Fibroblast of skin of left quadriceps (primary cell): ENCODE measurements around the gene AFP.

Experiments used
- DNase-seq, 2 experiments: peaks; one replicate each; pipeline ENCODE4 v3.0.0-alpha.2; 2013; ENCODE audit warnings: low read depth in 2 of 2

Gene AFP

GRCh38 chr4:73414936-73415271 lies 21.1 kb upstream of the AFP start:
- DNase-seq, result no peak

GRCh38 chr4:73415807-73416238 lies 20.2 kb upstream of the AFP start:
- no peak for DNase-seq

DNA sequence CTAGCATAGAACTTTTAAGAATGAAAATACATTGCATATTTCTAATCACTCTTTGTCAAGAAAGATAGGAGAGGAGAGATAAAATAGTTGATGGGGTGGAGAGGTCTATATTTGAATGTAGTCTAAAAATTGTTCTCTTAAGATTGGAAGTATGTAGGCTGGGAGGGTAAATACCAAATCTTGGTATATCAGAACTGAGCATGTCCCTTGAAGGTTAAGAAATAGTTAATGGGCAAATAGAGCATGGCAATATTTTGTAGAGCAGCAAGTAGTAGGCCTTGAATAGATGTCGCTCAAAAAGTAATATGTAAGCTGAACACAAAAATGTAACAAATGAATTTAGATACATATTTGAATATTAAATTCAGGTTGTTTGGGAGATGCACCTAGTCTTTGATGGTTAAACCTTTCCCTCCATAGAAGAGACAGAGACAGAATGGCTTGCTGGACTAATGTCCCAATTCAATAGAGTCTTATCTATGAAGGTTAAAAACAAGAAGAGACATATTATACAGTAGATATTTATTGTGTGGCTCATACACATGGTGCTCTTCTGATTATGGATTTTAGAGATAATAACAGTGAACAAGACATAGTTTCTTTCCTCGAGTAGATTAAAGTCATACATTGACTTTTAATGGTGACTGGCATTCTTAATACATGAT lies 19.5 kb upstream of the AFP start:
- no peak for DNase-seq

- DNase-seq, result no peak
These were observed 18.7 kb upstream of the AFP start for GRCh38 chr4:73417342-73417741.

- no peak for DNase-seq
These were observed 18.0 kb upstream of the AFP start for GRCh38 chr4:73417973-73418372.

GRCh38 chr4:73418677-73419076 lies 17.3 kb upstream of the AFP start:
- no peak for DNase-seq

DNA sequence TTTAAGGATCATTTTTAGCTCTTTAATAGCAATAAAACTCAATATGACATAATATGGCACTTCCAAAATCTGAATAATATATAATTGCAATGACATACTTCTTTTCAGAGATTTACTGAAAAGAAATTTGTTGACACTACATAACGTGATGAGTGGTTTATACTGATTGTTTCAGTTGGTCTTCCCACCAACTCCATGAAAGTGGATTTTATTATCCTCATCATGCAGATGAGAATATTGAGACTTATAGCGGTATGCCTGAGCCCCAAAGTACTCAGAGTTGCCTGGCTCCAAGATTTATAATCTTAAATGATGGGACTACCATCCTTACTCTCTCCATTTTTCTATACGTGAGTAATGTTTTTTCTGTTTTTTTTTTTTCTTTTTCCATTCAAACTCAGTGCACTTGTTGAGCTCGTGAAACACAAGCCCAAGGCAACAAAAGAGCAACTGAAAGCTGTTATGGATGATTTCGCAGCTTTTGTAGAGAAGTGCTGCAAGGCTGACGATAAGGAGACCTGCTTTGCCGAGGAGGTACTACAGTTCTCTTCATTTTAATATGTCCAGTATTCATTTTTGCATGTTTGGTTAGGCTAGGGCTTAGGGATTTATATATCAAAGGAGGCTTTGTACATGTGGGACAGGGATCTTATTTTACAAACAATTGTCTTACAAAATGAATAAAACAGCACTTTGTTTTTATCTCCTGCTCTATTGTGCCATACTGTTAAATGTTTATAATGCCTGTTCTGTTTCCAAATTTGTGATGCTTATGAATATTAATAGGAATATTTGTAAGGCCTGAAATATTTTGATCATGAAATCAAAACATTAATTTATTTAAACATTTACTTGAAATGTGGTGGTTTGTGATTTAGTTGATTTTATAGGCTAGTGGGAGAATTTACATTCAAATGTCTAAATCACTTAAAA lies 16.6 kb upstream of the AFP start:
- DNase-seq, result no peak

- DNase-seq, result no peak
These were observed 15.4 kb upstream of the AFP start for GRCh38 chr4:73420615-73421014.

DNA sequence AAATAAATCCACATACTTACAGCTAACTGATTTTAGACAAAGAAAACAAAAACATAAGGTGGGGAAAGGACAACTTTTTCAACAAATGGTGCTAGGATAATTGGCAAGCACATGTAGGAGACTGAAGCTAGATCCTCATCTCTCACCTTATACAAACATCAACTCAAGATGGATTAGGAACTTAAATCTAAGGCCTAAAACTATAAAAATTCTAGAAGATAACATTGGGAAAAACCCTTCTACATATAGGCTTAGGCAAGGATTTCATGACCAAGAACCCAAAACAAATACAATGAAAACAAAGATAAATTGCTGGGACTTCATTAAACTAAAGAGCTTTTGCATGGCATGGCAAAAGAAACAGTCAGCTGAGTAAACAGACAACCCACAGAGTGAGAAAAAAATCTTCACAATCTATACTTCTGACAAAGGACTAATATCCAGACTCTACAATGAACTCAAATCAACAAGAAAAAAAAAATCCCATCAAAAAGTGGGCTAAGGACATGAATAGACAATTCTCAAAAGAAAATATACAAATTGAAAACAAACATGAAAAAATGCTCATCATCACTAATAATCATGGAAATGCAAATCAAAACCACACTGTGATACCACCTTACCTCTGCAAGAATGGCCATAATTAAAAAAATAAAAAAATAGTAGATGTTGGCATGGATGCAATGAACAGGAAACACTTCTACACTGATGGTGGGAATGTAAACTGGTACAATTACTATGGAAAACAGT lies 14.1 kb upstream of the AFP start:
- DNase-seq, result no peak

- no peak for DNase-seq
These were observed 13.6 kb upstream of the AFP start for GRCh38 chr4:73422458-73422752.

DNA sequence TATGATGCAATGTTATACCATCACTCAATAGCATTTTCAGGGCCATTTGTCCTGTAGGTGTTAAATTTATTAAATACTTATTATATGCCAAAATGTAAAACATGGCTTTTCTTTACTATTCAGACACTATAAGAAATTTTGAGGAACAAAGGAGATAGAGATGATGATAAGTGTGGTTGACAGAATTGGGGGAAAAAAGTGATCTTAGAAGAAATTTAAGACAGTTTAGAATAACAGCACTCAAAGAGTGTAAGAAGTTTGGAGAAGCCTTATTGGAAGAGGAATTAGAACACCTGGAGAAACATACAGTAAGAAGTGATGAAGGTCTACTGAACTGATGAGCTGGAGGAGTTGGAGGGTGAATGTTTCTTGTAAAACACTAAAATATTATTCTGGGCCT lies 12.8 kb upstream of the AFP start:
- no peak for DNase-seq

GRCh38 chr4:73426666-73427065 lies 9.4 kb upstream of the AFP start:
- no peak for DNase-seq

- no peak for DNase-seq
These were observed 6.9 kb upstream of the AFP start for GRCh38 chr4:73429118-73429517.

- DNase-seq, result no peak
These were observed 6.0 kb upstream of the AFP start for GRCh38 chr4:73429826-73430587.

DNA sequence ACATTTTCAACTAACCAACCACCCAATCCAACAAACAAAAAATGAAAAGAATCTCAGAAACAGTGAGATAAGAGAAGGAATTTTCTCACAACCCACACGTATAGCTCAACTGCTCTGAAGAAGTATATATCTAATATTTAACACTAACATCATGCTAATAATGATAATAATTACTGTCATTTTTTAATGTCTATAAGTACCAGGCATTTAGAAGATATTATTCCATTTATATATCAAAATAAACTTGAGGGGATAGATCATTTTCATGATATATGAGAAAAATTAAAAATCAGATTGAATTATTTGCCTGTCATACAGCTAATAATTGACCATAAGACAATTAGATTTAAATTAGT lies 4.2 kb upstream of the AFP start:
- no peak for DNase-seq

DNA sequence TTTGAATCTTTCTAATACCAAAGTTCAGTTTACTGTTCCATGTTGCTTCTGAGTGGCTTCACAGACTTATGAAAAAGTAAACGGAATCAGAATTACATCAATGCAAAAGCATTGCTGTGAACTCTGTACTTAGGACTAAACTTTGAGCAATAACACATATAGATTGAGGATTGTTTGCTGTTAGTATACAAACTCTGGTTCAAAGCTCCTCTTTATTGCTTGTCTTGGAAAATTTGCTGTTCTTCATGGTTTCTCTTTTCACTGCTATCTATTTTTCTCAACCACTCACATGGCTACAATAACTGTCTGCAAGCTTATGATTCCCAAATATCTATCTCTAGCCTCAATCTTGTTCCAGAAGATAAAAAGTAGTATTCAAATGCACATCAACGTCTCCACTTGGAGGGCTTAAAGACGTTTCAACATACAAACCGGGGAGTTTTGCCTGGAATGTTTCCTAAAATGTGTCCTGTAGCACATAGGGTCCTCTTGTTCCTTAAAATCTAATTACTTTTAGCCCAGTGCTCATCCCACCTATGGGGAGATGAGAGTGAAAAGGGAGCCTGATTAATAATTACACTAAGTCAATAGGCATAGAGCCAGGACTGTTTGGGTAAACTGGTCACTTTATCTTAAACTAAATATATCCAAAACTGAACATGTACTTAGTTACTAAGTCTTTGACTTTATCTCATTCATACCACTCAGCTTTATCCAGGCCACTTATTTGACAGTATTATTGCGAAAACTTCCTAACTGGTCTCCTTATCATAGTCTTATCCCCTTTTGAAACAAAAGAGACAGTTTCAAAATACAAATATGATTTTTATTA lies 3.6 kb upstream of the AFP start:
- DNase-seq, result no peak

DNA sequence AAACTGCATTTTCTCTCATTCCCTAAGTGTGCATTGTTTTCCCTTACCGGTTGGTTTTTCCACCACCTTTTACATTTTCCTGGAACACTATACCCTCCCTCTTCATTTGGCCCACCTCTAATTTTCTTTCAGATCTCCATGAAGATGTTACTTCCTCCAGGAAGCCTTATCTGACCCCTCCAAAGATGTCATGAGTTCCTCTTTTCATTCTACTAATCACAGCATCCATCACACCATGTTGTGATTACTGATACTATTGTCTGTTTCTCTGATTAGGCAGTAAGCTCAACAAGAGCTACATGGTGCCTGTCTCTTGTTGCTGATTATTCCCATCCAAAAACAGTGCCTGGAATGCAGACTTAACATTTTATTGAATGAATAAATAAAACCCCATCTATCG lies 2.9 kb upstream of the AFP start:
- DNase-seq, result no peak

GRCh38 chr4:73434311-73434710 lies 1.7 kb upstream of the AFP start:
- no peak for DNase-seq

DNA sequence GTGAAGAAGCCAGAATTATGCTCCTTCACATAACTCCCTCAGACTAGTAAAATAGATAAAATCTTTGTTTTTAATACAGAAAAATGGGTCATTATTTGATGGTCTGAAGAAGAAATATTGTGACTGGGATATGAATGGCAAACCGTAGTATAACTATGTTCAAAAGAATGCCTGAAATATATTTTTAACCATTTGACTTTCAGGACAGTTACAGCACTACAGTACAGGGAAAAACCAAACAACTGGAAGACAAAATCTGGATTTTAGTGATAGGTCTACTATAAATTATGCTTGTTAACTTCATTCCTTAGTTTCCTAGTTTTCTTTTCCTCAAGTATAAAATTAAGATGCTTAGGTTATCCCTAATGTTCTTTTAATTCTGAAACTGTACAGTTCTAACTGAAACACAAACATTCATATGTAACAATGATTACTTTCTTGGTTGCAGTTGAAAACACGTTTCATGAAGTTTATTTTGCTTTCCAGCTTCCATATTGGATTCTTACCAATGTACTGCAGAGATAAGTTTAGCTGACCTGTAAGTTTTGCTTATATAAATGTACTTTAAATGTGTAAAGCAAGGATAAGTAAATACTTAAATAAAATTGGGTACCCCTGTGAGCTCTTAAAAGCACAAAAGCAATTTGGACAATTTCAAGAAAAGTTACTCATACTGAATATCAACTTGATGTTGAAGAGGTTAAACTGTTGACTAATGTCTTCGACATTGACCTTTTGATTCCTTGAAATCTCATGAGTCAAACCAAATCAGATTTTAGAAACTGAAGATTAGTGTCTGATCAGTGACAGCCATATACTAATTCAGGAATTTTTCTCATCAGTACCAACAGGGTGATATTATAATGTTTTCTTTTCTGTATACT lies 895 bp downstream of the AFP start:
- no peak for DNase-seq

- DNase-seq, result no peak
These were observed 1.5 kb downstream of the AFP start for GRCh38 chr4:73437558-73437956.
